ENCODE results near the gene KIF26A. TPM values are rescaled to one million over a fixed set of nuclear protein-coding genes. Genes with fewer than 3 reads are reported as not detected.

The KIF26A gene
- total RNA-seq, 1 donor from 2014 or later = not detected

- Mint-ChIP-seq H3K4me1 (no peaks in the 10 kb centered on the region), H3K4me3 (no peak overlapping the region), H3K36me3 (ENCODE audit: low read depth) (no peaks in the 10 kb centered on the region), H3K27ac (no peak overlapping the region), H3K27me3 (peaks cover 2% of the 10 kb centered on the region), H3K9me3 (no peaks in the 10 kb centered on the region)
- ChIA-PET CTCF (no interaction called here), POLR2A (no interaction called here)
- no peak for DNase-seq
- no peak for ATAC-seq (ENCODE audit: low read depth)
- intact Hi-C loops (cut with micrococcal nuclease) = no loop called here
- no peak for TF ChIP-seq CTCF (IDR thresholded peaks at IDR 0.05)
These were observed 33.1 kb upstream of the KIF26A start for GRCh38 chr14:104105071-104105821.

DNA sequence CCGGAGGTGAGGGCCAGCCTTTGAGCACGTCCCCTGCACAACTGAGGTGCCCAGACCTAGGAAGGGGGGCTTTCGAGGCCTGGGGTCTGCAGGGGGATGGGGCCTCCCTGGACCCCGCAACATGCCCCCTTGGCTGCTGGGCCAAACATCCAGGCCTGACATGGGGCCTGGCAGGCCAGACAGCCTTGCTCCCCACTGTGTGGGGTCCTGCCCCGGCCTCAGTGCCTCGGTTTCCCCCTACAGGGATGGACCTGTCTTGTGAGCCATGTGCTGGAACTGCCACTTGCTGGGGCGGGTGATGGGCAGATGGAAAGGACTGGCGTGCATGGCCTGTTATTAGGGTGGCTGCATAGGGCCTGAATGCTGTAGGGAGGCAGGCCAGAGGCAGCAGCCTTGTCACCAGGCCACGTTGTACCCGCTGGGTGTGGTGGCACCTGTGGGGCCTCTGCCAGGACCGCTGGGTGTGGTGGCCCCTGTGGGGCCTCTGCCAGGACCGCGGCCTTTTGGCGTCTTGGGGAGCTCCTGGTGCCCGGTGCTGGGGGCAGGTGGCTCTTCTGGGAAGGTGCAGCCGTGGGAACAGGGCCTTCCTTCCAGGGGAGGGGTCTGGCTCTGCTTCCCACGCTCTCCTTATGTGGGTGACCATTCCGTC lies 32.4 kb upstream of the KIF26A start:
- ATAC-seq (ENCODE audit: low read depth) (no peak), DNase-seq (no peak)
- Mint-ChIP-seq H3K9me3 (no peaks in the 10 kb centered on the region), H3K27ac (no peak overlapping the region), H3K36me3 (ENCODE audit: low read depth) (no peaks in the 10 kb centered on the region), H3K4me3 (no peak overlapping the region), H3K4me1 (no peaks in the 10 kb centered on the region), H3K27me3 (peaks cover 2% of the 10 kb centered on the region)
- ChIA-PET POLR2A (no interaction called here), CTCF (no interaction called here)
- no peak for TF ChIP-seq CTCF (IDR thresholded peaks at IDR 0.05)
- intact Hi-C loops (cut with micrococcal nuclease) = no loop called here

DNA sequence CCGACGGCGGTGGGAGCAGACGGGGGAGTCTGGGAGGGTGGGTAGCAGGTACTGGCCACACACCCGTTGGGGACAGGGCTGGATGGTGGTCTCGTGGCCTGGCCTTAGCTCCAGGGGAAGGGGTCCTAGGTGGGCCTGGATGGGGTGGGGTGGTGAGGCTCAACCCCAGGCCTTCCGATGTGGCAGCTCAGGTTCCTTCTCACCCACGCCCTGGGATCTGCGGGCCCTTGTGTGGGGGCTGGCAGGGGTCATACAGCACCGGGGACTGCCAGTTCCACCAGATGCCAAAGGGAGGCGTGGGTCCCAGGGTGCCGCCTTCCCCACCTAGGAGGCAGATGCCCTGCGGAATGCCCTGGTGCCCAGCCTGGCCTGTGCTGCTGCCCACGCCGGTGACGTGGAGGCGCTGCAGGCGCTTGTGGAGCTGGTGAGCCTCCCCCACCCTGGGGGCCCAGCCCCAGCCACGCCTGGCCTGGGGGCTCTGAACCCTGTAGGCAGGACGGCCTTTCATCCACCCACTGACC lies 31.9 kb upstream of the KIF26A start:
- Mint-ChIP-seq H3K9me3 (no peaks in the 10 kb centered on the region), H3K36me3 (ENCODE audit: low read depth) (no peaks in the 10 kb centered on the region), H3K27ac (no peak overlapping the region), H3K4me3 (no peak overlapping the region), H3K4me1 (no peaks in the 10 kb centered on the region), H3K27me3 (peaks cover 2% of the 10 kb centered on the region)
- intact Hi-C loops (cut with micrococcal nuclease) = no loop called here
- no peak for ATAC-seq (ENCODE audit: low read depth)
- POLR2A ChIA-PET = no interaction called here
- DNase-seq = no peak
- no peak for TF ChIP-seq CTCF (IDR thresholded peaks at IDR 0.05)
- CTCF ChIA-PET = no interaction called here

DNA sequence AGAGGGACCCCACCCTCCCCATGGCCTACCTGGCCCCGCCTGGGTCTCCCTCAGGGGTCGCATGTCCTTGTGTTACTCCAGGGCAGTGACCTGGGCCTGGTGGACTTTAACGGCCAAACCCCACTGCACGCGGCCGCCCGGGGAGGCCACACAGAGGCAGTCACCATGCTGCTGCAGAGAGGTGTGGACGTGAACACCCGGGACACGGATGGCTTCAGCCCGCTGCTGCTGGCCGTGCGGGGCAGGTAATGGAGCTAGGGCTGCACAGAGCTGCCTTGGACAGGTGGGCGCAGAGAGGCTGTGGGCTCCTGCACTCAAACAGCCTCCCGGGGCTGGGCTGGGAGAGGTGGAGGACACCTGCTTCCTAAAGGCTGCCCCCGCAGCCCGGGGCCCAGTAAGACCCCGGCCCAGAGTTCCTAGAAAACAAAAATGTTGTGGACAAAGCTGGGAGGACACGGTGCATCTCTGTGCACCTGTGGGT lies 31.2 kb upstream of the KIF26A start:
- no peaks in the 10 kb centered on the region for H3K4me1 Mint-ChIP-seq
- ChIA-PET POLR2A (no interaction called here), CTCF (no interaction called here)
- intact Hi-C loops (cut with micrococcal nuclease) = no loop called here
- H3K36me3 Mint-ChIP-seq (ENCODE audit: low read depth) = no peaks in the 10 kb centered on the region
- H3K4me3 Mint-ChIP-seq = no peak overlapping the region
- no peak overlapping the region for H3K27ac Mint-ChIP-seq
- H3K9me3 Mint-ChIP-seq = no peaks in the 10 kb centered on the region
- ATAC-seq (ENCODE audit: low read depth) (no peak), DNase-seq (no peak)
- no peak for TF ChIP-seq CTCF (IDR thresholded peaks at IDR 0.05)
- H3K27me3 Mint-ChIP-seq = peaks cover 2% of the 10 kb centered on the region

Measured in activated B cell treated with CpG ODN at 0.5 μM for 24 hours (primary cell).